Measurements from ENCODE around the gene ZFYVE28. TPM values are rescaled to one million over a fixed set of nuclear protein-coding genes. Genes with fewer than 3 reads are reported as not detected.

Gene ZFYVE28
- total RNA-seq, 1 donor, result 10.5 TPM

DNA sequence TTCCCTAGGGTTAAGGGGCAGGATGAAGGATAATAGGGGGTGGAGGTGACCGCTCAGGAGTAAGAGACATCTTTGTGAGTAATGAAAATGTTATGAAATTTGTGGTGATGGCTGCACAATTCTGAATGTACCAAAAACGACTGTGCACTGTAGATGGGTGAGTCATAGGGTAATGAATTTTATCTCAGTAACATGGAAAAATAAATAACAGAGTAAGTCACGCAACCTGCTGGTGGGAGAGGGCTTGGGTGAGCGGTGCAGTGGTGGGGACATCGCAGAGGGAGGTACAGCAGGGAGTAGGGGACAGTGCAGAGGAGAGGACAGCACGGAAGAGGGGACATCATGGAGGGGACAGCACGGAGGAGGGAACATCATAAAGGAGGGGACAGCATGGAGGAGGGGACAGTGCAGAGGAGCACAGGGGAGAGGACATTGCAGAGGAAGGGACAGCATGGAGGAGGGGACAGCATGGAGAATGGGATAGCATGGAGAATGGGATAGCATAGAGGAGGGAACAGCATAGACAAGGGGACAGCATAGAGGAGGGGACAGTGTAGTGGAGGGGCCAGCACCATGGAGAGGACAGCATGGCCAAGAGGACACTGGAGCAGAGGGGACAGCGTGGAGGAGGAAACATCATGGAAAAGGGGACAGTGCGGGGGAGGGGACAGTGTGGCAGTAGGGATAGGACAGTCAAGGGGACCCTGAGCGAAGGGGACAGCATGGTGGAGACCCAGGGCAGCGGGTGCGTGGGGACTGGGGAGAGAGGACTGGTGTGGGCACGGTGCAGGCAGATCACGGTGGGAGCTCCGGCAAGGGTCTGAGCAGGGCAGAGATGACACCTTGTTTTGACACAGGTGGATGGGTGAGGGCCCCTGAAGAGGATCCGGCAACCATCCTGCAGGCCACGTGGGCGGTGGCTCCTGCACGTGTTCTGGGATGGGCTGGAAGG lies 88.1 kb downstream of the ZFYVE28 start:
- TF ChIP-seq, protein P1, sequence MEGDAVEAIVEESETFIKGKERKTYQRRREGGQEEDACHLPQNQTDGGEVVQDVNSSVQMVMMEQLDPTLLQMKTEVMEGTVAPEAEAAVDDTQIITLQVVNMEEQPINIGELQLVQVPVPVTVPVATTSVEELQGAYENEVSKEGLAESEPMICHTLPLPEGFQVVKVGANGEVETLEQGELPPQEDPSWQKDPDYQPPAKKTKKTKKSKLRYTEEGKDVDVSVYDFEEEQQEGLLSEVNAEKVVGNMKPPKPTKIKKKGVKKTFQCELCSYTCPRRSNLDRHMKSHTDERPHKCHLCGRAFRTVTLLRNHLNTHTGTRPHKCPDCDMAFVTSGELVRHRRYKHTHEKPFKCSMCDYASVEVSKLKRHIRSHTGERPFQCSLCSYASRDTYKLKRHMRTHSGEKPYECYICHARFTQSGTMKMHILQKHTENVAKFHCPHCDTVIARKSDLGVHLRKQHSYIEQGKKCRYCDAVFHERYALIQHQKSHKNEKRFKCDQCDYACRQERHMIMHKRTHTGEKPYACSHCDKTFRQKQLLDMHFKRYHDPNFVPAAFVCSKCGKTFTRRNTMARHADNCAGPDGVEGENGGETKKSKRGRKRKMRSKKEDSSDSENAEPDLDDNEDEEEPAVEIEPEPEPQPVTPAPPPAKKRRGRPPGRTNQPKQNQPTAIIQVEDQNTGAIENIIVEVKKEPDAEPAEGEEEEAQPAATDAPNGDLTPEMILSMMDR (IDR thresholded peaks at IDR 0.05; ENCODE audit: extremely low read depth, low read depth, low read length), result no peak
- Histone ChIP-seq H3K27ac (ENCODE audit: low read depth, low read length) (peak overlapping the region; percentile 9), H3K4me1 (ENCODE audit: insufficient read depth, low read length) (peaks cover 14% of the 10 kb centered on the region), H3K4me2 (ENCODE audit: insufficient read depth, low read length) (peak overlapping the region; percentile 60), H3K27me3 (ENCODE audit: insufficient read depth, low read length) (no peaks in the 10 kb centered on the region), H3K79me2 (ENCODE audit: insufficient read depth, low read length) (no peaks in the 10 kb centered on the region), H3K36me3 (ENCODE audit: insufficient read depth, low read length) (no peaks in the 10 kb centered on the region), H3K4me3 (ENCODE audit: insufficient read depth, low read length) (peak overlapping the region; percentile 36), H2AFZ (ENCODE audit: low read length) (no peak overlapping the region), H3K9me3 (ENCODE audit: low read depth, low read length) (peaks cover 2% of the 10 kb centered on the region), H4K20me1 (ENCODE audit: insufficient read depth, low read length) (no peaks in the 10 kb centered on the region)
- peak; percentile 97 for DNase-seq (ENCODE audit: insufficient read length, low spot score, missing footprints)

DNA sequence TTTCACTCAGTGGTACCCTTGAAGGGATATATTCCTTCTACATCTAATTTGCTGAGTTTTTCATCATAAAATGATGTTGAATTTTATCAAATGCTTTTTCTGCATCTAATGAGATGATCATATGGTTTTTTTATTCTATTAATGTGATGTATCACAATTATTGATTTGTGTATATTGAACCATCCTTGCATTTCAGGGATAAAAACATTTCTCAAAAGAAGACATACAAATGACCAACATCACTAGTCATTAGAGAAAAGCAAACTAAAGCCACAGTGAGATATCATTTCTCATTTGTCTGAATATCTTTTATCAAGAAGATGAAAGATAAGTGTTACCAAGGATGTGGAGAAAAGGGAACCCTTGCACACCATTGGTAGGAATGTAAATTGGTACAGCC lies 90.9 kb downstream of the ZFYVE28 start:
- no peak for DNase-seq (ENCODE audit: insufficient read length, low spot score, missing footprints)
- Histone ChIP-seq H3K9me3 (ENCODE audit: low read depth, low read length) (peaks cover 2% of the 10 kb centered on the region), H3K4me2 (ENCODE audit: insufficient read depth, low read length) (no peak overlapping the region), H3K4me1 (ENCODE audit: insufficient read depth, low read length) (peaks cover 14% of the 10 kb centered on the region), H3K36me3 (ENCODE audit: insufficient read depth, low read length) (no peaks in the 10 kb centered on the region), H3K4me3 (ENCODE audit: insufficient read depth, low read length) (no peak overlapping the region), H4K20me1 (ENCODE audit: insufficient read depth, low read length) (no peaks in the 10 kb centered on the region), H3K27me3 (ENCODE audit: insufficient read depth, low read length) (no peaks in the 10 kb centered on the region), H2AFZ (ENCODE audit: low read length) (no peak overlapping the region), H3K79me2 (ENCODE audit: insufficient read depth, low read length) (no peaks in the 10 kb centered on the region), H3K27ac (ENCODE audit: low read depth, low read length) (no peak overlapping the region)
- TF ChIP-seq, protein P1 (IDR thresholded peaks at IDR 0.05; ENCODE audit: extremely low read depth, low read depth, low read length), result no peak

- Histone ChIP-seq H3K4me1 (ENCODE audit: insufficient read depth, low read length) (peaks cover 6% of the 10 kb centered on the region), H3K79me2 (ENCODE audit: insufficient read depth, low read length) (no peaks in the 10 kb centered on the region), H3K27me3 (ENCODE audit: insufficient read depth, low read length) (no peaks in the 10 kb centered on the region), H3K4me3 (ENCODE audit: insufficient read depth, low read length) (no peak overlapping the region), H3K27ac (ENCODE audit: low read depth, low read length) (no peak overlapping the region), H3K36me3 (ENCODE audit: insufficient read depth, low read length) (no peaks in the 10 kb centered on the region), H3K9me3 (ENCODE audit: low read depth, low read length) (peaks cover 2% of the 10 kb centered on the region), H2AFZ (ENCODE audit: low read length) (no peak overlapping the region), H3K4me2 (ENCODE audit: insufficient read depth, low read length) (no peak overlapping the region), H4K20me1 (ENCODE audit: insufficient read depth, low read length) (no peaks in the 10 kb centered on the region)
- TF ChIP-seq, protein P1 (IDR thresholded peaks at IDR 0.05; ENCODE audit: extremely low read depth, low read depth, low read length), result no peak
- no peak for DNase-seq (ENCODE audit: insufficient read length, low spot score, missing footprints)
Measured at GRCh38 chr4:2324891-2325290, 93.6 kb downstream of the ZFYVE28 start.

GRCh38 chr4:2322841-2323240 lies 95.6 kb downstream of the ZFYVE28 start:
- Histone ChIP-seq H3K9me3 (ENCODE audit: low read depth, low read length) (peaks cover under 1% of the 10 kb centered on the region), H4K20me1 (ENCODE audit: insufficient read depth, low read length) (no peaks in the 10 kb centered on the region), H3K79me2 (ENCODE audit: insufficient read depth, low read length) (no peaks in the 10 kb centered on the region), H3K27me3 (ENCODE audit: insufficient read depth, low read length) (no peaks in the 10 kb centered on the region), H3K4me1 (ENCODE audit: insufficient read depth, low read length) (no peaks in the 10 kb centered on the region), H3K27ac (ENCODE audit: low read depth, low read length) (no peak overlapping the region), H3K36me3 (ENCODE audit: insufficient read depth, low read length) (no peaks in the 10 kb centered on the region), H3K4me3 (ENCODE audit: insufficient read depth, low read length) (no peak overlapping the region), H3K4me2 (ENCODE audit: insufficient read depth, low read length) (no peak overlapping the region), H2AFZ (ENCODE audit: low read length) (no peak overlapping the region)
- no peak for DNase-seq (ENCODE audit: insufficient read length, low spot score, missing footprints)
- TF ChIP-seq, protein P1 (IDR thresholded peaks at IDR 0.05; ENCODE audit: extremely low read depth, low read depth, low read length), result no peak

Data from osteoblast (primary cell).